Measurements from ENCODE around the gene SLCO3A1.

Gene SLCO3A1

GRCh38 chr15:91853511-91853947, at the start of gene SLCO3A1:
Gene SLCO3A1, plus strand, starts transcription at chr15:91853708.
- peak; percentile 76 for DNase-seq (ENCODE audit: low read depth)

- no peak for DNase-seq (ENCODE audit: low read depth)
Observed at GRCh38 chr15:91807122-91807521, 46.4 kb upstream of the SLCO3A1 start.

- no peak for DNase-seq (ENCODE audit: low read depth)
Observed at GRCh38 chr15:91813924-91814323, 39.6 kb upstream of the SLCO3A1 start.

- no peak for DNase-seq (ENCODE audit: low read depth)
Observed at GRCh38 chr15:91816942-91817341, 36.6 kb upstream of the SLCO3A1 start.

DNA sequence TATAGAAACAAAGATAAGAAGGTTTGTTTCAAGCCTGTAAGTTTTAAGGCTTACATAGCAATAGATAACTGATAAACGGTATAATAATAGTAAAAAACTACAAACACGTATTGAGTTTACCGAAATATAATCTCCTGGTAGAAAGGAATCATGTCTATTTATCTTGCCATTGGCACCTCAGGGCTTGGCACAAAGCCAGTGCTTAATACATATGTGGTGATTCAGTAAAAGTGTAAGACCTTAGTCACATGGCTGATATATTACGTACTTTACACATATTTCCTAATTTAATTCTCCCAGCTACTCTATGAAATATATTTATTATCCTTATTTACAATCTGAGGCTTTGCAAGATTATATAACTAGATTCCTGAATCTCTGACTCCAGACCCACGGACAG, 32.0 kb upstream of the SLCO3A1 start:
- DNase-seq (ENCODE audit: low read depth): no peak

DNA sequence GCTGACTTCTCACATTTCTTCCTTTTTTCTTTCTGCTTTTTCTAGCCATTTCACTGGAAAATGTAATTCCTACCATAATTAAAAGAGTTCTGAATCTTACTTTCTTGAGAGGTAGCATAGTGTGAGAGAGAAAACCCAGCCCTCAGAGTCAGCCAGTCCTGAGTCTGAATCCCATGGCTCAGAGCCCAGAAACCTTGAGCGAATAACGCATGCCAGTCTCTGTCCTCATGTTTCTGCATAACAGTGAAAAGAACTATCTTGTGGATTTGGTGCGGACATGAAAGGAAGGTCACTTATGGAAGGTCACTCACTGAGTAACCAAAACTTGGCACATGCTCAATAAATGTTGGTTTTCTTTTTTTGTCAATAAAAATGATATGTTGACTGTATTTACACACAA, 29.3 kb upstream of the SLCO3A1 start:
- DNase-seq (ENCODE audit: low read depth): no peak

- DNase-seq (ENCODE audit: low read depth): no peak
Observed at GRCh38 chr15:91826443-91826842, 27.1 kb upstream of the SLCO3A1 start.

DNA sequence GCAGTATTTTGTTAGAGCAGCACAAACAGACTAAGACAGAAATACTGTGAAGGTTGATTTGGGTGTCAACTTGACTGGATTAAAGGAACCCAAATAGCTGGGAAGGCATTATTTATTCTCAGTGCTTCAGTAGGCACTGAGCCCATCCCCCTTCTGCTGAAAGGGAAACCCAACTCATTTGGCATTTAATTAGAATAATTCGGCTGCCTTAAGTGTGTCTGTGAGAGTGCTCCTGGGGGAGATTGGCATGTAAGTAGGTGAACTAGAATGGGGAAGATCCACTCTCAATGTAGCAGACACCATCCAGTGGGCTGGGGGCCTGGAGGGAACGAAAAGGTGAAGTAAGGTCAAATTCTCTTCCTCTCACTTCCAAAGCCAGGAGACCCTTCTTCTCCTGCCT, 20.5 kb upstream of the SLCO3A1 start:
- DNase-seq (ENCODE audit: low read depth): no peak

DNA sequence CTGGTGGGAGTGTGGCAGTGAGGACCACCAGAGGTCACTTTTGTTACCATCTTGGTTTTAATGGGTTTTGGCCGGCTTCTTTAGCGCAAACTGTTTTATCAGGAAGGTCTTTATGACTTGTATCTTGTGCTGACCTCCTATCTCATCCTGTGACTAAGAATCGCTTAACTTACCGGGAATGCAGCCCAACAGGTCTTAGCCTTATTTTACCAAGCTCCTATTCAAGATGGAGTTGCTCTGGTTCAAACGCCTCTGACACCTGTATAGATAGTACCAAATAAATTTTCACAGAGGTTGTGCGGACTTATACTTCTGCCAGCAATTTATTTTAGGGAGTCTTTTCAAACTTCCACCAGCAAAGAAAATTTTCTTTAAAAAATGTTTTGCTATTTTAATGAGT, 13.6 kb upstream of the SLCO3A1 start:
- no peak for DNase-seq (ENCODE audit: low read depth)

DNA sequence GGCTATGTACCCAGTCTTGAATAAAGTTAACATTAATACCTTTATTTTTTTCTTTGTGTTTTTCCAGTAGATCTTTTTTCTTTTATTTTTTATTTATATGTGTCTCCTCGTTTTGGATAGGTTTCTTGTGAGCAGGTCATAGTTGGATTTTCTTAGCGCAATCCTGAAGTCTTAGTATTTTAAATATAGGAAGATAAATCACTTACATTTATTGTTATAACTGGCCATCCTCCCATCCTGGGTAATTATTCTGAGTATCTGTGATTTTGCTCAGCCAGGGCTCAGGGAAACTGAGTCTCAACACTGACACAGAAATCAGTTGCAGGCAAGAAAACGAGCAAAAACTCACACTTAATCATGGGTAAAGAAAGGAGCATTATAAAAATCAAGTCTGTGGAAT, 11.6 kb upstream of the SLCO3A1 start:
- DNase-seq (ENCODE audit: low read depth): no peak

DNA sequence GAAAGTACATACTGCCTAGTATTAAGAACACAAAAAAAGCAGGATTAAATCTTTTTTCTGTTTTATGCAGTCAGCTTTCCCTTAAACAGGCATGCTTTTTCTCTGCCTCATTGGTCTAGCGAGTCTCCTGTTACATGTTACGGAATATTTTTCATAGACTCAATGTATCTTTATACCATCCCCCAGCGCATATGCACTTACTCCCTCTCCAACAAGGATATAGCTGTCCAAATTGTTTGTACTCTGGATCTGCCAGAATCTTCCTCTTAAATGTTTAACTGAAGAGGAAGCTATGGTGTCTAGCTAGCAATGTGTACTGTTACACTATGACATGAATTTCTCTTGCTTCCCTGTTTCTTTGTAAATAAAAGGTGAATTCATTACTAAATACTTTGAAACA, 9.2 kb upstream of the SLCO3A1 start:
- DNase-seq (ENCODE audit: low read depth): no peak

DNA sequence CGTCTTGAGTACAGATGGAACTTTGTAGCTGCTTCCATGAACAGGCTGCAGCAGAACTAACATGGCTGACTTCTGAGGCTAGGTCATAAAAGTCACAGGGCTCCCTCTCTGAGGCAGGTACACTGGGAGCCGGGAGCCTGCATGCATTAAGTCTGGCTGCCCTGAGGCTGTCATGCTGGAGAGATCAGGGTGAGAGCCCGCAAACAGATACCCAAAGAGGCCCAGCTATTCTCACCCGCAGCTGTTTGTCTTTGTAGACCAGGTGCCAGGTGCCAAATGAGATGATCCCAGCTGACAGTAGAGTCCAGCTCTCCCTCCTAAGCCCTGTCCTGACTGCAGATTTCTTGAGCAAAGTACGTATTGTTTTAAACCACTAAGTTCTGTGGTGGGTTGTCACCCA, 8.6 kb upstream of the SLCO3A1 start:
- no peak for DNase-seq (ENCODE audit: low read depth)

GRCh38 chr15:91845720-91846119, 7.8 kb upstream of the SLCO3A1 start:
- no peak for DNase-seq (ENCODE audit: low read depth)

DNA sequence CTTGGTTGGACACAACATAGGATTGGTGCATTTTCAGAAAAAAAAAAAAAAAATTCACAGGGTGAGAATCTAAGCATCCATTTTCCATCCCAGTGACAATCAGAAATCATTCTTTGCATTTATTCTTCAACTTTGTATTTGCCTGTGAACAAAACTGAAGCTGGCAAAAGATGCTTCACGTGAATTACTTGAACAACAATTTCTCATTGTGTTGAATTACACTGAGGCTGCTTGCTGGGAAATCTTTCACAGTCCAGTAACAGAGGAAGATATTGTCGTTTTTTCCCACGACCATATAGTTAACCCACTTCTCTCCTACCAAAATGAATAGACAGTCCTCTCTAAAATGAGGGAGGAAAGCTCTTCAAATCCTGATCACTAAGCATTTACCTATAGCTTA, 4.3 kb upstream of the SLCO3A1 start:
- DNase-seq (ENCODE audit: low read depth): no peak

- DNase-seq (ENCODE audit: low read depth): no peak
Observed at GRCh38 chr15:91849749-91850161, 3.8 kb upstream of the SLCO3A1 start.

GRCh38 chr15:91852741-91853510, 582 bp upstream of the SLCO3A1 start:
- peak; percentile 55 for DNase-seq (ENCODE audit: low read depth)

DNA sequence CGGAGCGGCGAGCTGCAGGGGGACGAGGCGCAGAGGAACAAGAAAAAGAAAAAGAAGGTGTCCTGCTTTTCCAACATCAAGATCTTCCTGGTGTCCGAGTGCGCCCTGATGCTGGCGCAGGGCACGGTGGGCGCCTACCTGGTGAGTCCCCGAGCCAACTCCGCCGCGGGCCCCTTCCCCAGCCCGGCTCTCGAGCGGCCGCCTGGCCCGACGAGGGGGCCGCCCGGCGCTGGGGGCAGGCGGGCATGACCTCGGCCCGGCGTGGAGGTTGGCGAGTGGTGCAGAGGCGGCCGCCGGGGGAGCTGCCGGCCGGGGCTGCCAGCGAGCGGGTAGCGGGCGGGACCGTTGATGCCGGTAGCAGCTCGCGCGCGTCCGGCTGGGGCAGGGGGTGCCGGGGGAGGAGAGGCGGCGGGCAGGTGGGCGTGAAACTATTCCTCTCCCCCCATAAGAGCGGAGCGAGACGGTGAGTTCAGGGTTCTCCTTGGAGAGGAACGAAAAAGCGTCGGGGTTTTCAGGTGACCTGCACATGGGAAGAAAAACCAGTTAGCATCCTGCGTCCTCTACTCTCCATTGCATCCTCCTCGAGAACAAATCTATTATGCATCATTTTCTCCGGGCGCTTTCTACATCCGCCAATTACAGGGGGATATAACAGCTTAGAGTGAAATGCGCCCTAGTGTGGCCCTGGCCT, 585 bp downstream of the SLCO3A1 start:
- DNase-seq (ENCODE audit: low read depth): no peak

- DNase-seq (ENCODE audit: low read depth): no peak
Observed at GRCh38 chr15:91854639-91854990, 1.1 kb downstream of the SLCO3A1 start.

DNA sequence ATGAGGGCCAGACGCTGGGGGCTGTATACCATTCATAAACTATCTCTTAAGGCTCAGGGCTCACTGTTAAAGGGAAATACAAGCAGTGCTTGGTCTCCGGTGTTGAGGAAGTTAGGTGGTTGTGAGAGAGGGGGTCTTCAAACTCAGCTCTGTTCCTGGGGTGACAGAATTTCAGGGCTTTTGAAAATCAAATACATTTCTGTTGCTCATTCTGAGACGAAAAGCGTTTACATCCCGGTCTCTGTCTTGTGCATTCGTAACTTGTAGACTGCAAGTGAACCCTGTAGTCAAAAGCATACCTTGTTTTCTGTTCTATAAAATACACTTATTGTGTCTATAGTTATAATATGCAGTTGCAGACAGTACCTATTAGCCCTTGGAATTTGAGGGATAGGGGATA, 1.7 kb downstream of the SLCO3A1 start:
- DNase-seq (ENCODE audit: low read depth): no peak

GRCh38 chr15:91855684-91856489, 2.4 kb downstream of the SLCO3A1 start:
- DNase-seq (ENCODE audit: low read depth): no peak

DNA sequence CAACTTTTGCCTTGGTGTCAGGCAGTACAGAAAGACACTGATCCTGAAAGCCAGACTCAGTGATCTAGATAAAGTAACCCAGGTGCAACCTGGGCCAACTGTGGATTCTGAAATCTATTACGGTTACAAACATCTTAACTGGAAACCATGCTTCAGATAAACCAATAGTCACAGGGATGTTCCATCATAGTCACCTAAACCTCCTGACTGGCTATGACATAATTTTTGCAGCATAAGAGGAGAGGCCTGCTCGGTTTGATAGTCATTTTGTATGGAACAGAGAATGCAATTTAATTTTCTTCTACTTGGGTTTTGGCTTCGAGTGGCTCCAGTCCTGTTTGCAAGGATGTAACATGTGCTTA, 3.7 kb downstream of the SLCO3A1 start:
- no peak for DNase-seq (ENCODE audit: low read depth)

DNA sequence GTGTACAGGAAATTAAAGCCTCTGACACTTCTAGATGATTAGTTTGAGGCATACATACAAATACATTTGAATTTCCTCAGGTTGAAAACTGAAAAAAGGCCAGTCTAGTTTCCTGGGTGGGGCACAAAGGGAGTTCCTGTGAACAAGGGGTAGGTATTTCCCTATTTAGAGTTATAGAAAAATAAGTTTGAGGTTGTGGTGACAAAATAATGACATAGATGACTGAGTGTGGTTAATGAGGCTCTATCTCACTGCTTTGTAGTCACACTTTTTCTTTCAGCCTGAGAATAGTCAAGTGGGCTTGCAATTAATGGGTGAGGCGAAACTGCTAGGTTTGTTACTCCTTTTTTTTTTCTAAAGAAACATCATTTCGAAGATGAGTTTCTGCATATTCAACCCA, 4.3 kb downstream of the SLCO3A1 start:
- peak; percentile 58 for DNase-seq (ENCODE audit: low read depth)

GRCh38 chr15:91860498-91860897, 7.0 kb downstream of the SLCO3A1 start:
- DNase-seq (ENCODE audit: low read depth): no peak
